Measurements from ENCODE around the gene SLC25A41. TPM values are rescaled to one million over a fixed set of nuclear protein-coding genes. Genes with fewer than 3 reads are reported as not detected.

Gene SLC25A41
- total and polyA plus RNA-seq, 9 of the 15 experiments (the other 6 are each of a cell fraction or from before 2014, with no cell fraction given), result 0.08 to 4.2 (median 1.6) TPM

DNA sequence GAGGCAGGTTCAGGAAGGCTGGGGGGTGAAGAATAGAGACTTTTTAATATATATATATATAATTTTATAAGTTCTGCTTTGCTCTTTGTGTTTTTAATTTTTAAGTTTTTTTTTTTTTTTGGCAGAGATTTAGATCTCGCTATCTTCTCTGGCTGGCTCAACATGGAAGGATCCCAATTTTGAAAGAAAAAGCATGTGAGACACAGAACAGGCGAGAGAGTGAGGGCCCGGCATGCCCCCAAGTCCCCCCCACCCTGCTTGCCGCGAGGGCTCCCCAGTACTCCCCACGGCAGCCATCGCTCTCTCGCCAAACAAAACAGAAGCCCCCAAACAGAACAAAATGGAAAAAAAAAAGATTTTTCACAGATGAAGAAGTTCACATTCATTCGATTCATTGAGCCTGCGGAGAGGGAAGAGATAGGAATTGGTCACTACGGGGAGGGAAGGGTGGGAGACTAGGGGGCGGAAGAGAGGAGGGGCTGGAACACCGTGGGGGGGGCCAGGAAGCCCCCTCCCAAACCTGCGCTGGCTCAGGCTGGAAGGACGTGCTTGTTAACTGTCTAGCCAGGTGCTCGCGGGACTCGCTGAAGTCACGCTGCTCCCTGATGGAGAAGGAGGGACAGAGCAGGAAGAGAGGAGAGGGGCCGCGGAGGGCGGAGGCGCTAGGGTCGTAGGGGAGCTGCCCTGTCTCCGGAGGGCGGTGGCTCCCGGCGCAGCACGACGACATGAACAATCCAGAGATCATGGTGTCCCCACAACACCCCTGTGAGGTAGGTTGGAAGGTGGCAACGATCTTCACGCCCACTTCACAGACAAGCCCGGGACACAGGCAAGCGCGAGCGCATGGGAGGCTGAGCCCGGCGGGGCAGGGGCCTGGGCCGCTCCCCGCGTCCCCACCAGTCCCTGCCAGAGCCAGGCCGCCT is 19.6 kb downstream of the SLC25A41 start (continued):
- TF ChIP-seq, protein P1, sequence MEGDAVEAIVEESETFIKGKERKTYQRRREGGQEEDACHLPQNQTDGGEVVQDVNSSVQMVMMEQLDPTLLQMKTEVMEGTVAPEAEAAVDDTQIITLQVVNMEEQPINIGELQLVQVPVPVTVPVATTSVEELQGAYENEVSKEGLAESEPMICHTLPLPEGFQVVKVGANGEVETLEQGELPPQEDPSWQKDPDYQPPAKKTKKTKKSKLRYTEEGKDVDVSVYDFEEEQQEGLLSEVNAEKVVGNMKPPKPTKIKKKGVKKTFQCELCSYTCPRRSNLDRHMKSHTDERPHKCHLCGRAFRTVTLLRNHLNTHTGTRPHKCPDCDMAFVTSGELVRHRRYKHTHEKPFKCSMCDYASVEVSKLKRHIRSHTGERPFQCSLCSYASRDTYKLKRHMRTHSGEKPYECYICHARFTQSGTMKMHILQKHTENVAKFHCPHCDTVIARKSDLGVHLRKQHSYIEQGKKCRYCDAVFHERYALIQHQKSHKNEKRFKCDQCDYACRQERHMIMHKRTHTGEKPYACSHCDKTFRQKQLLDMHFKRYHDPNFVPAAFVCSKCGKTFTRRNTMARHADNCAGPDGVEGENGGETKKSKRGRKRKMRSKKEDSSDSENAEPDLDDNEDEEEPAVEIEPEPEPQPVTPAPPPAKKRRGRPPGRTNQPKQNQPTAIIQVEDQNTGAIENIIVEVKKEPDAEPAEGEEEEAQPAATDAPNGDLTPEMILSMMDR (IDR thresholded peaks at IDR 0.05 in 2 of 3, conservative IDR thresholded peaks at IDR 0.05 in 1 of 3; ENCODE audit: insufficient read depth in 2 of 3, low read depth in 1 of 3, low read length in 3 of 3), result 0 out of 6 replicates have a peak, but pooled peaks of 1 of the 3 experiments have one; percentile 8
- TF ChIP-seq SUPT5H (IDR thresholded peaks at IDR 0.05) (0 out of 2 replicates have a peak, but pooled peaks have one; percentile 28), EP400 (IDR thresholded peaks at IDR 0.05) (no peak)
- TF ChIP-seq, protein P2, sequence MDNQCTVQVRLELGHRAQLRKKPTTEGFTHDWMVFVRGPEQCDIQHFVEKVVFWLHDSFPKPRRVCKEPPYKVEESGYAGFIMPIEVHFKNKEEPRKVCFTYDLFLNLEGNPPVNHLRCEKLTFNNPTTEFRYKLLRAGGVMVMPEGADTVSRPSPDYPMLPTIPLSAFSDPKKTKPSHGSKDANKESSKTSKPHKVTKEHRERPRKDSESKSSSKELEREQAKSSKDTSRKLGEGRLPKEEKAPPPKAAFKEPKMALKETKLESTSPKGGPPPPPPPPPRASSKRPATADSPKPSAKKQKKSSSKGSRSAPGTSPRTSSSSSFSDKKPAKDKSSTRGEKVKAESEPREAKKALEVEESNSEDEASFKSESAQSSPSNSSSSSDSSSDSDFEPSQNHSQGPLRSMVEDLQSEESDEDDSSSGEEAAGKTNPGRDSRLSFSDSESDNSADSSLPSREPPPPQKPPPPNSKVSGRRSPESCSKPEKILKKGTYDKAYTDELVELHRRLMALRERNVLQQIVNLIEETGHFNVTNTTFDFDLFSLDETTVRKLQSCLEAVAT (IDR thresholded peaks at IDR 0.05), result no peak

DNA sequence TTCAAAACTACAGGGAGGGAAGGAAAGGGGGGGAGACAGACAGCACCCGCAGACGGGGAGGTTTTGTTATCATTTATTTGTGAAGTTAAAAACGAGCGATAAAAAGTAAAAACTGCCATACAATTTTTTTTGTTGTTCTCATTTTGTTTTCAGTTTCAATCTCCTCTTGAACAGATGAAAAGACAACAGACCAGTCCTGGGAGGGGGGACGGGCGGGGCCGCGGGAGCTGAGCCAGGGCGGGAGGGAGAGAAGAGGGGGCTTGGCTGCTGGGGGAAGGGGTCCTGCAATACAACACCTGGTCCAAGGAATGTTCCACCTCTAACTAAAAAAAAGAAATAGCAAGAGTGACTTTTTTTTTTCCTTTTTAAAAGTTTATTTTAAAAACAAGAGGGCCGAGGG is 20.3 kb downstream of the SLC25A41 start:
- Histone ChIP-seq H3K27ac (ENCODE audit: extremely low read depth, low read depth, low read length) (no peak overlapping the region), H3K9me3 (replicated peaks; ENCODE audit: control insufficient read depth, insufficient read depth, low read depth, low read length) (no peaks in the 10 kb centered on the region), H4K20me1 (replicated peaks; ENCODE audit: control insufficient read depth, insufficient read depth, low read length) (peaks cover 5% of the 10 kb centered on the region; the same call in 1 of the 2 replicates), H3K36me3 (ENCODE audit: control insufficient read depth, insufficient read depth, low read length) (peaks cover 49% of the 10 kb centered on the region; the same call in 1 of the 3 replicates), H3K9ac (ENCODE audit: insufficient read depth in 1 of 2, low read depth in 2 of 2, low read length in 2 of 2) (no peak overlapping the region), H2AFZ (ENCODE audit: low read depth, low read length) (no peak overlapping the region), H3K4me2 (ENCODE audit: insufficient read depth, low read length) (no peak overlapping the region), H3K27me3 (ENCODE audit: control insufficient read depth in 2 of 2, insufficient read depth in 2 of 2, low read length in 2 of 2) (no peaks in the 10 kb centered on the region), H3K4me1 (replicated peaks in 1 of 2; ENCODE audit: control insufficient read depth in 2 of 2, insufficient read depth in 2 of 2, low read length in 2 of 2) (peaks cover 0 to 46% of the 10 kb centered on the region in 2 experiments; a peak in 2 of 5 replicates), H3K9me1 (ENCODE audit: control insufficient read depth, insufficient read depth, low read length) (no peaks in the 10 kb centered on the region), H3K79me2 (ENCODE audit: control insufficient read depth, insufficient read depth, low read length) (no peaks in the 10 kb centered on the region), H3K4me3 (no peak overlapping the region)
- no TSS peak for BruUV-seq (replicated peaks)
- ChIA-PET CTCF (ENCODE audit: low intra/inter-chr PET ratio) (interaction anchor here (0.6 kb wide), 1 partner anchor 10 kb away, joined by 3 read pairs; no protein-coding TSS in a partner anchor), POLR2A (no interaction called here)
- no peak for FAIRE-seq
- DNase-seq (ENCODE audit: extremely low read depth in 1 of 4, low spot score in 3 of 4), result peak in 1 of 4 experiments; percentile 21
- TF ChIP-seq, protein P3, sequence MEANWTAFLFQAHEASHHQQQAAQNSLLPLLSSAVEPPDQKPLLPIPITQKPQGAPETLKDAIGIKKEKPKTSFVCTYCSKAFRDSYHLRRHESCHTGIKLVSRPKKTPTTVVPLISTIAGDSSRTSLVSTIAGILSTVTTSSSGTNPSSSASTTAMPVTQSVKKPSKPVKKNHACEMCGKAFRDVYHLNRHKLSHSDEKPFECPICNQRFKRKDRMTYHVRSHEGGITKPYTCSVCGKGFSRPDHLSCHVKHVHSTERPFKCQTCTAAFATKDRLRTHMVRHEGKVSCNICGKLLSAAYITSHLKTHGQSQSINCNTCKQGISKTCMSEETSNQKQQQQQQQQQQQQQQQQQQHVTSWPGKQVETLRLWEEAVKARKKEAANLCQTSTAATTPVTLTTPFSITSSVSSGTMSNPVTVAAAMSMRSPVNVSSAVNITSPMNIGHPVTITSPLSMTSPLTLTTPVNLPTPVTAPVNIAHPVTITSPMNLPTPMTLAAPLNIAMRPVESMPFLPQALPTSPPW (CRISPR knock-in tag; IDR thresholded peaks at IDR 0.05), result 0 out of 2 replicates have a peak, but pooled peaks have one; percentile 8
- no peak for TF ChIP-seq NFYB (IDR thresholded peaks at IDR 0.05; ENCODE audit: extremely low read depth, insufficient read length)
- TF ChIP-seq, protein P4, sequence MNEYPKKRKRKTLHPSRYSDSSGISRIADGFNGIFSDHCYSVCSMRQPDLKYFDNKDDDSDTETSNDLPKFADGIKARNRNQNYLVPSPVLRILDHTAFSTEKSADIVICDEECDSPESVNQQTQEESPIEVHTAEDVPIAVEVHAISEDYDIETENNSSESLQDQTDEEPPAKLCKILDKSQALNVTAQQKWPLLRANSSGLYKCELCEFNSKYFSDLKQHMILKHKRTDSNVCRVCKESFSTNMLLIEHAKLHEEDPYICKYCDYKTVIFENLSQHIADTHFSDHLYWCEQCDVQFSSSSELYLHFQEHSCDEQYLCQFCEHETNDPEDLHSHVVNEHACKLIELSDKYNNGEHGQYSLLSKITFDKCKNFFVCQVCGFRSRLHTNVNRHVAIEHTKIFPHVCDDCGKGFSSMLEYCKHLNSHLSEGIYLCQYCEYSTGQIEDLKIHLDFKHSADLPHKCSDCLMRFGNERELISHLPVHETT (CRISPR knock-in tag; conservative IDR thresholded peaks at IDR 0.05 in 1 of 2, IDR thresholded peaks at IDR 0.05 in 1 of 2), result no peak
- no peak for ATAC-seq
- WGBS (ENCODE audit: insufficient coverage, low coverage, missing lambda C conversion rate), result 69% methylated on average over 4 of the region's 10 CpGs
- in situ Hi-C loops (cut with MboI), result no loop called here
- intact Hi-C loops (cut with micrococcal nuclease), result no loop called here
